NT2/D1 (cell line): ENCODE measurements around the gene STAU1.
"Not testable (repeated sequence)": the region's sequence is repeated elsewhere in the genome, so short reads cannot be mapped to it uniquely, and the experiment has no call there.

Experiments used
- DNase-seq: peaks from one replicate; pipeline ENCODE4 v3.0.0-alpha.2; 2011; ENCODE audit warnings: low read depth, low spot score
- H3K27me3 ChIP-seq: 2 replicates; pipeline ENCODE4 v1.6.0; 2011; ENCODE audit warnings: mild to moderate bottlenecking; ENCODE audit not compliant: insufficient read length, insufficient read depth
- H3K36me3 ChIP-seq: 2 replicates; pipeline ENCODE4 v1.6.1; 2011; ENCODE audit warnings: mild to moderate bottlenecking, low read length, mixed read lengths; ENCODE audit not compliant: insufficient read depth, insufficient read length
- H3K4me1 ChIP-seq: 2 replicates; pipeline ENCODE4 v1.5.1; 2011; ENCODE audit not compliant: insufficient read depth, insufficient read length
- H3K4me3 ChIP-seq: 2 replicates; pipeline ENCODE4 v1.5.1; 2011; ENCODE audit warnings: low read depth; ENCODE audit not compliant: insufficient read length
- H3K9ac ChIP-seq: 2 replicates; pipeline ENCODE4 v1.6.0; 2011; ENCODE audit warnings: low read depth; ENCODE audit not compliant: insufficient read length
- H3K9me3 ChIP-seq: 2 replicates; pipeline ENCODE4 v1.5.1; 2011; ENCODE audit warnings: mild to moderate bottlenecking, low read length; ENCODE audit not compliant: insufficient read depth
- SUZ12 ChIP-seq: IDR thresholded peaks from 2 replicates; pipeline ENCODE4 v1.6.1; 2011; ENCODE audit not compliant: insufficient read length, insufficient read depth; ENCODE audit errors: extremely low read depth
- YY1 ChIP-seq: IDR thresholded peaks from 2 replicates; pipeline ENCODE4 v1.6.1; 2011; ENCODE audit not compliant: insufficient read length, insufficient read depth
- ZNF274 ChIP-seq: IDR thresholded peaks from 2 replicates; pipeline ENCODE4 v1.6.1; 2011; ENCODE audit warnings: mild to moderate bottlenecking, low read depth, low read length

The STAU1 gene

DNA sequence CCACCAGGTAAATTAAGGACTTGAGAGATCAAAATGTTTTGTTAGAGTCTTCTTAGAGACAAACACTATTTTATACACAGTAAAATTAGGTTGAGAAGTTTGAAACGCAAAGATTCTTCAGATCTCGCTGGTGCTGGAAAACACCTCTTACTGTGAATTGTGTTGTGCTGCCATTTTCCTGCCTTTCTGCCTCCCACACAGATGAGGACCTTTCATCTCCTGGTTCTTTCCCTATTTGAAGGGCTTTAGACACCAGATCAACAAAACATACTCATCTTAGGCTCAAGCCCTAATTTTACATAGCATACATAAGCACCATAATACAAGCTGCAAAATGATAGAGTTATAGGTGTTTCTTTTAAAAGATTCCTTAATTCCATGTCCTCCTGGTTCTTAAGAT lies 18.6 kb downstream of the STAU1 start:
- Histone ChIP-seq H3K36me3 (peaks cover 36% of the 10 kb centered on the region), H3K9me3 (no peaks in the 10 kb centered on the region), H3K4me3 (no peak overlapping the region), H3K27me3 (no peaks in the 10 kb centered on the region), H3K9ac (no peak overlapping the region), H3K4me1 (no peaks in the 10 kb centered on the region)
- no peak for DNase-seq
- TF ChIP-seq SUZ12 = no peak

DNA sequence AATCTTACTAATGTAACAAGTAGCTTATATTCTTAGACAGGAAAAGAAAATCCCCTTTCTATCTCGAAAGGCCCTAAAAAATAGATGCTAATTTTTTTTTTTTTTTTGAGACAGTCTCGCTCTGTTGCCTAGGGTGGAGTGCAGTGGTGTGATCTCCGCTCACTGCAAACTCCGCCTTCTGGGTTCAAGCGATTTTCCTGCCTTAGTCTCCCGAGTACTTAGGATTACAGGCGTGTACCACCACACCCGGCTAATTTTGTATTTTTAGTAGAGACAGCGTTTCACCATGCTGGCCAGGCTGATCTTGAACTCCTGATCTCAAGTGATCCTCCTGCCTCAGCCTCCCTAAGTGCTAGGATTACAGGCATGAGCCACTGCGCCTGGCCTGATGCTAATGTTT lies 19.3 kb downstream of the STAU1 start:
- H3K9ac ChIP-seq, H3K4me1 ChIP-seq, DNase-seq, H3K4me3 ChIP-seq, H3K9me3 ChIP-seq, H3K27me3 ChIP-seq: not testable (repeated sequence)
- peaks cover 42% of the 10 kb centered on the region for H3K36me3 ChIP-seq

DNA sequence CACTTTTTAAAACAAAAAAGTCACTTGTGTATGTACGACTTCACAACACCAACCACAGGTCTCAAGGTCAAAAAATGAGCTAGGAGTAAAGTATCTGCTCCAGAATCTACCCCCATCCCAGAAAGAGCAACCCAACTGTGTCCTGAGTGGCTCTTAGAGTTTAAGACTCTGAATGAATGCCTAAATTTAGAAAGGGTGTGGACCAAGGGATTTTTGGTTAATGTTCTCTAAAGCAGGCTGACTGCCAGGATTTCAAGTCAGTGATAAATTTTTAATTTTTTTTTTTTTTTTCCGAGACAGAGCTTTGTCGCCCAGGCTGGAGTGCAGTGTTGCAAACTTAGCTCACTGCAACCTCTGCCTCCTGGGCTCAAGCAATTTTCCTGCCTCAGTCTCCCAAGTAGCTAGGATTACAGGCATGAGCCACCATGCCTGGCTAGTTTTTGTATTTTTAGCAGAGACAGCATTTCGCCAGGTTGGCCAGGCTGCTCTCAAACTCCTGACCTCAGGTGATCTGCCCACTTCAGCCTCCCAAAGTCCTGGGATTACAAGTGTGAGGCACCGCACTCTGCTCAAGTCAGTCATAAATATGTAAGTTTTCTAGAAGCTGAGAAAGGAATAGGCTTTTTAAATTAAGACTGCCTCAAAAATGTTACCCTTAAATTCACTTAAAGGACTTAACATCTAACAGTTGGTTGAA lies 20.2 kb downstream of the STAU1 start:
- TF ChIP-seq ZNF274 (no peak), YY1 (no peak), SUZ12 (no peak)
- Histone ChIP-seq H3K4me3 (no peak overlapping the region), H3K4me1 (no peaks in the 10 kb centered on the region), H3K9ac (no peak overlapping the region), H3K9me3 (no peaks in the 10 kb centered on the region), H3K27me3 (no peaks in the 10 kb centered on the region), H3K36me3 (peaks cover 39% of the 10 kb centered on the region)
- no peak for DNase-seq

DNA sequence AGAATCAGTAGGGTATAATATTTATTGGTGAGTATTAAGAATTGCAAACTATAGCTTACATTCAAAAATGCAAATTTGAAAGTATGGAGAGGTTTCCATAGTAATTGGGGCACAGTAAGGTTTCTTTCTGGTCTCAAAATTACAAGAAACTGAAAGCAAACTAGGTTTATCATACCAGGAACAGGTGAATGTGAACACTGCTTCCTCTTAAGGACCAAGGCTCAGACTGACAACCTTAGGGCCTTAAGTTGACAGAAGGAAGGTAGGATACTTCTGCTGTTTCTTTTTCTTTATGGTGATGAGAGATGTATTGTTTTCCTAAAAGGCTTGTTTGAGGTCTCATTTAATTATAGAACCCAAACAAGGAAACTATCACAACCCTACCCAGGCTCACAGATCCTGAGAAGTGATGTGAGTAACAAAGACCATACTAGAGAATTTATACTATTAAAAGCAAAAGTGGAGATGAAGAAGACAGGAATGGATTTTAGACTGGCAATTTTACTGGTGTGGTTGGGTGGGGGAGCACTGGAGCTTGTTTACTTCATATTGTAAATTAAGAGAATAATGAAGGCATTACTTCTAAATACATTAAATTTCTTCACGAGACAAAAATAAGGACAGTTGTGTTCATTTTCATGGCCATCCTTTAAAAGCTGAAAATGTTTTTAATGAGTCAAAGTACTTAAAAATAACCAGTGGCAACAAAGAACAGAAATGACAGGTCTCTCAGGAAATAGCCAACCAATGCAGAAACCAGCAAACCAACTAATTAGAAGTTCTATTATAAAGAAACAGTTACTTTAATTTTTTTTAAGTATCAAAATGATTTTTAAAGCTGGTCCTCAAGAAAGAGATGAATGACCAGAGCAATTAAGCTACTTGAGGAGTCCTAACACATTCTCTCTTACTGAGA lies 21.3 kb downstream of the STAU1 start:
- H3K27me3 ChIP-seq = no peaks in the 10 kb centered on the region
- H3K4me3 ChIP-seq = no peak overlapping the region
- H3K9ac ChIP-seq = no peak overlapping the region
- H3K4me1 ChIP-seq = no peaks in the 10 kb centered on the region
- DNase-seq = no peak
- H3K36me3 ChIP-seq = peaks cover 32% of the 10 kb centered on the region
- TF ChIP-seq ZNF274 (no peak), YY1 (no peak), SUZ12 (no peak)
- no peaks in the 10 kb centered on the region for H3K9me3 ChIP-seq

DNA sequence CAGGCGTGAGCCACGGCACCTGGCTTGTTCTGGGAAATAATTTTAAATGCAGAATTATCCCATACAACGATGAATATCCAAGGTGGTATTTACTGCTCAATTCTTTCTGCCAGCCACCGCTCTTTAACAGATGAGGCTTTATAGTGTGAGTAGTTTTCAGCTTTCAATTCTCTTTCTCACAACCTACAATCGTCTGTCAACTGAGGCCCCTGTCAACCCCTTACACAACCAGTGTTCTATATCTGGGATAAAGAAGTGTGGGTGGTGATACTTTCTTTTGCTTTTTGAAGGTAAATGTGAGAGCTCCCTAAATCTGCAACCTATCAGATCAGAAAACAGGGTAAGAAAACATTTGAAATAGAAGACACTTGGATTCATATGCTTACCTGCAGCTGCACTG lies 22.5 kb downstream of the STAU1 start:
- H3K36me3 ChIP-seq = peaks cover 38% of the 10 kb centered on the region

DNA sequence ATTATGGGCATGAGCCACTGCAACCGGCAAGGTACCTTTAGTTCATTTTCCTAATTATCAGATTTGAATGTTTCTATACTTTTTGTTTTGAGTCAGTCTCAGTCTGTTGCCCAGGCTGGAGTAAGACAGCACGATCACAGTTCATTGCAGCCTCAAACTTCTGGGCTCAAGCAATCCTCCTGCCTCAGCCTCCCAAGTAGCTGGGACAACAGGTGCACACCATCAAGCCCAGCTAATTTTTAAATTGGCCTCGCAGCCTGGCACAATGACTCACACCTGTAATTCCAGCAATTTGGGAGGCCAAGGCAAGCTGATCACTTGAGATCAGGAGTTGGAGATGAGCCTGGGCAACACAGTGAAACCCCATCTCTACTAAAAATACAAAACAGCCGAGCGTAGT lies 24.4 kb downstream of the STAU1 start:
- TF ChIP-seq YY1 (no peak), ZNF274 (no peak), SUZ12 (no peak)
- no peak for DNase-seq
- Histone ChIP-seq H3K36me3 (peaks cover 47% of the 10 kb centered on the region), H3K4me1 (no peaks in the 10 kb centered on the region), H3K9me3 (no peaks in the 10 kb centered on the region), H3K9ac (no peak overlapping the region), H3K27me3 (no peaks in the 10 kb centered on the region), H3K4me3 (no peak overlapping the region)

More for the DNA sequence above, 22.5 kb downstream of the STAU1 start:
- H3K27me3 ChIP-seq = no peaks in the 10 kb centered on the region
- no peak overlapping the region for H3K4me3 ChIP-seq
- H3K4me1 ChIP-seq = no peaks in the 10 kb centered on the region
- TF ChIP-seq SUZ12 = no peak
- no peak for TF ChIP-seq ZNF274
- no peak for TF ChIP-seq YY1
- DNase-seq = no peak
- no peaks in the 10 kb centered on the region for H3K9me3 ChIP-seq
- H3K9ac ChIP-seq = no peak overlapping the region

DNA sequence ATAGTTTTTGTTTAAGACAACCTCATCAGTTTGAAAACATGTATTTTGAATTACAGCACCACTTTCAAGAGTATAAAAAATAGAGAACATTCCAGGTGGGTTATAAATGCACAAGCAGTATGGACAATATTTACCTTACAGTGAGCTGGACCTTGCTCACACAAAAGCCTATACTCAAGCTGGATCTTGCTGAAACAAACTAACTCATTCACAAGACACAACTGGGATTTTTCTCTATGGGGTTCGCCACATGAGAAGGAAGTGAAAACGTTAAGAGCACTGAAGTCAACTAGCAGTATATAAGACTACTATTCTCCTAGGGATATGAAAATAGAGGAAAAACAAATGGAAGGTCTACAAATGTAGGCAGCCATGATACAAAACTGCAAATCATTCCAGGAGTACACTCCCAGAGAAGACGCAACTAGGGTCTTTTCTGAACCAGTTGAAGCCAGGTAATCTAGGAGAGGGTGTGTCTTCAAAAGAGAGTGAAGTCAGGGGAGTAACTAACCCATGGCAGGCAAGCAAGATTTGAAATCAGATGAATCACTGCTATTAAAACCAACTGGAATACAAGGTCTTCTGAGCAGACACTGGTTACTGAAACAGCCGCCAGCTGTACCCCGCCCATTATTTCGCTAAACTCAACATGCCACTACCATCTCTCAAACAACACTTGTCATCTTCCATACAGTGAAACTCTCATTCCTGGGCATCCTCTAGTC lies 26.5 kb downstream of the STAU1 start:
- TF ChIP-seq YY1 = no peak
- TF ChIP-seq SUZ12 = no peak
- TF ChIP-seq ZNF274 = no peak
- H3K9ac ChIP-seq = no peak overlapping the region
- H3K4me1 ChIP-seq = no peaks in the 10 kb centered on the region
- no peak overlapping the region for H3K4me3 ChIP-seq
- H3K27me3 ChIP-seq = no peaks in the 10 kb centered on the region
- no peak for DNase-seq
- peaks cover 57% of the 10 kb centered on the region for H3K36me3 ChIP-seq
- no peaks in the 10 kb centered on the region for H3K9me3 ChIP-seq
